Measurements from ENCODE around the gene MT1H.

The MT1H gene

DNA sequence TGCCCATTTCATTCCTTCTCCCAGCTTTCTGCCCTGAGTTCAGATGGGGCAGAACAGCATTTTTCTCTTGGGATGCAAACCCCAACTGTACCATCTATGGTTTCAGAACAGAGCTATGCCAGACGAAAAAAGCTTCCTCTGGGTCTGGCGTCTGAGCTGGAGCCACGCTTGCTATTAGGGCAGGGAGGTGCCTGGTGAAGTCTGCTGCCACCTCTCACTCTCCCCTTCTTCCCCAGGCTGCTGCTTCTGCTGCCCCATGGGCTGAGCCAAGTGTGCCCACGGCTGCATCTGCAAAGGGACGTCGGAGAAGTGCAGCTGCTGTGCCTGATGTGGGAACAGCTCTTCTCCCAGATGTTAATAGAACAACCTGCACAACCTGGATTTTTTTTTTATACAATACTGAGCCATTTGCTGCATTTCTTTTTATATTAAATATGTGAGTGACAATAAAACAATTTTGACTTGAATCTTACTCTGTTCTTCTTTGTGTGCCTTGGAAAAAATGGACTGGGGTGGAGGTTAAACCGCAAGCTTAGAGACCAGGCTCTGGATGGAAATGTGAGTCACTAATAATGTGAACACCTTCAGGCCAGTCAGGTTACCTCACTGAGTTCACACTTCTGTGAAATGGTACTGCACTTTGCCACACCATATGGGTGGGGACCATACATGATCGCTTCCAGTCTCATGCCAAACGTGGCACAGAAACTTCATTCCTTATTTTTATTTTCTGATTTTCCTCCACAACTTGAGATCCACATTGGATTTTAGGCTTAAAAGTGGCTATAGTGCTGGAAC is 32.8 kb upstream of the MT1H start:
- DNase-seq (ENCODE audit: low read depth) = no peak

DNA sequence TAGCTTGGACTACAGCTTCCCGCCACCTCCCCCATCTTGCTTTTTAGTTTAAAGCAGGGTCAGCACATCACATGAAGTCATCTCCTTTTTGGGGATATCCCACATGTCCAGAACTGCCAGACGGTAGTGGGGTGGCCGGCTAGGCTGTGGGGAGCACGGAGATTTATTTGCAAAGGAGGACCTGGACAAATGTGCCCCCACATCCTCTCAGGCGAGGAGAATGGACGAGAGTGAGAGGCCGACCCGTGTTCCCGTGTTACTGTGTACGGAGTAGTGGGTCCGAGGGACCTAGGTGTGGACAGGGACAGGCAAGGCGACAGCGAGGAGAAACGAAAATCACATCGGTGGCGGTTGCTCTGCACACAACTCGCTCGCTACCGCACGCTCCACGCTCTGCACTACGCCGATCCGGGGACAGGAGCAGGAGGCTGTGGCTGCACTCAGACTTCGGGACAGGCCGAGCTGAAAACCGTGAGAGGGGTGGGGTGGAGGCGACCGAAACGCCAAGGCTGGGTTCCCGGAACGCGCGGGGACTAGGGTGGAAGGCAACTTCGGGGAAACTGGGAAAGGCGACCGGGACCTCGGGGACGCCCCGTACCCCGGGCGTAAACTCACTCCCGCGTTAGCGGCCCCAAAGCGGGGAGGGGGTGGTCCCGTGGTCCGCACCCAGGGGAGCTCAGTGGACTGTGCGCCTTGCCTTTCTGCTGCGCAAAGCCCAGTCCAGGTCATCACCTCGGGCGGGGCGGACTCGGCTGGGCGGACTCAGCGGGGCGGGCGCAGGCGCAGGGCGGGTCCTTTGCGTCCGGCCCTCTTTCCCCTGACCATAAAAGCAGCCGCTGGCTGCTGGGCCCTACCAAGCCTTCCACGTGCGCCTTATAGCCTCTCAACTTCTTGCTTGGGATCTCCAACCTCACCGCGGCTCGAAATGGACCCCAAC is 31.5 kb upstream of the MT1H start, which contains the start of gene MT1A:
Gene MT1A, plus strand, starts transcription at position 853 of the 937 bp plus-strand sequence. Its CDS starts 73 bp downstream, at position 926.
- no peak for DNase-seq (ENCODE audit: low read depth)

DNA sequence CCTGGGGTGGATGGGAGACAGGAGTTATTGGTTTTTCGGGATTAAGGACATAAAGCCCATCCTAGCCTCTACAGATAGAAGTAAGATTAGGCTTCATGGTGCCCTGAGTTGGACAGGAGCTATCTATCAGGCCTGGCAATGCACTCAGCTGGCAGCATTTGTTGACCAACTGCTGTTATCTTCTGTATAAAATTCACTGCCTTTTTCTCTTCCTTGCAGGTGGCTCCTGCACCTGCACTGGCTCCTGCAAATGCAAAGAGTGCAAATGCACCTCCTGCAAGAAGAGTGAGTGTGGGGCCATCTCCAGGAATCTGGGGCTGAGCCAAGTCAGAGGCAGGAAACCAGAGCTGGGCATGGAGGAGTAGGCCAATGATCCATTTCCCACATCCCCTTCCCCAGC is 30.6 kb upstream of the MT1H start:
- DNase-seq (ENCODE audit: low read depth) = no peak

DNA sequence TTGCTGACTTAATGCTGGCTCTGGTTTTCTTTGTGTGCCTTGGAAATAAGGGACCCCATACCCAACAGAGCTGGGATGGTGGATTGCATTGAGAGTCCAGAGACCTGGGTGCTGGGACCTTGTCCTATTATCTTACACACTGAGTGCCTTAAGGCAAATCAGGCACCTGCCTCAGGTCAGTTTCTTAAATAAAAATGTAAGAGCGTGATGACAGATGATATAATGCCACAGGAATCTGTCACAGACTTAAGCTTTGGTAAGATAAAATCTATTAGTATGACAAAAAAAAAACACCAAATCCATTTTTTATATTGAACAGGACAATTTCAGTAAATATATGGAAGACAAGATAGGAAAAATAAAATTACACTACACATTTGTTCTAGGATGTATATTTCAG is 29.5 kb upstream of the MT1H start:
- no peak for DNase-seq (ENCODE audit: low read depth)

DNA sequence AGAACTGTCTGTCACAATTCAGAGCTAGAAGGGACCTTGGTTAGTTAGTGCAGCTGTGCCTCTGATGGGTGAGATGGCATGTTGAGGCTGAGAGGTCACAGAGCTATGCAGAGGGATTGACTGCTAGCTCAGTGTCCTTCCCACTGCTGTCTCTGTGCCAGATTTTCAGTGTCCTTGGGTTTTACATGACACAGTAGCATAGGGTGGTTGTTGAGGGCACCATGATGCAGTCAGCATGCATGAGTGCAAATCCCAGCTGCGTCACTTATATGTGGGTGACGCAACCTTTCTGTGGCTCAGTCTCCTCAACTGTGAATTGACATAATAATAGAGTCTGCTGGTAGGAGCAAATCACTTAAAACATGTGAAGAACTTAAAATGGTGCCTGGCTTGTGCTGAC is 28.4 kb upstream of the MT1H start:
- no peak for DNase-seq (ENCODE audit: low read depth)

DNA sequence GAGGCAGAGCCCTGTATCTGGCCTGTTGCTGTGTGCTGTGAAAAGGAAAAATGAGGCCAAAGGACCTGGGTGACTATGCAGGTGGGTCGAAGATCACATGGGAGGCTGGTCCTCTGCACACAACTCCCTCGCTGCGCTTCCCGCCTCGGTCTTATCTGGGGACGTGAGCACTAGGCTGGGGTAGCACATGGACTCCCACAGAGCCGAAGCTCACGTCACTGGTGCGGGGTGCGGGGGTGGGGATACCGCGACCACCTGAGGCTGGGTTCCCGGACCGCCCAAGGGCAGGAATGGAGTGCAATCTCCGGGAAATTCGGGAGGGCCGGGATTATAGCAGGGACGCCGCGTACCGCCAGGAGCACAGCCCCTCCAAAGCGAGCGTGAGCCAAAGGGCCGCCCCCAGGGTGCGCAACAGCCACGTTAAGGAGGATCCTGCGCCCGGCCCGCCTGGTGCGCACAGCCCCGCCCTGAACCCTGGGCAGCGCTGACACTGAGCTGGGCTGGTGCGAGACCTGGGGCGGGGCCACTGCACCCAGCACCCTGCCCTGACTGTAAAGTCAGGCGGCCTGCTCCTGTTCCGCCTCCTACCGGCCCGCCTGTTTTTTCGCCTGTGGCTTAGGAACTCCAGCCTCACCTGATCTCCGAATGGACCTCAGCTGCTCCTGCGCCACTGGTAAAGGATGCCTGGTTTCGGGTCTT is 26.4 kb upstream of the MT1H start:
- no peak for DNase-seq (ENCODE audit: low read depth)

DNA sequence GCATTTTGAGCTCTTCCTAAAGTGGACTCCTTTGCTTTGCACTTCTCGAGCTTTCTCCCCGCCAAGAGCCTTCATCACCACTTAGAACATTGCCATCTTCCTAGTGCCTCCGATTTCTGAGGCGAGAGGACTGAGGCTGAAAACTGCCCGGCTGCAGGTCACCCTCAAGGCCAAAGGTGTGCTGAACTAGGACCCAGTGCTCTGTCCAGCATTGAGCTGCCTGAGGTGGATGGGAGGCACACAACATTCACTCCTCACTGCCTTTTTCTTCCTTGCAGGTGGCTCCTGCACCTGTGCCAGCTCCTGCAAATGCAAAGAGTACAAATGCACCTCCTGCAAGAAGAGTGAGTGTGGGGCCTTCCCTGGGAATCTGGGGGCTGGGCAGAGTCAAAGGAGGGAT is 25.8 kb upstream of the MT1H start:
- no peak for DNase-seq (ENCODE audit: low read depth)

DNA sequence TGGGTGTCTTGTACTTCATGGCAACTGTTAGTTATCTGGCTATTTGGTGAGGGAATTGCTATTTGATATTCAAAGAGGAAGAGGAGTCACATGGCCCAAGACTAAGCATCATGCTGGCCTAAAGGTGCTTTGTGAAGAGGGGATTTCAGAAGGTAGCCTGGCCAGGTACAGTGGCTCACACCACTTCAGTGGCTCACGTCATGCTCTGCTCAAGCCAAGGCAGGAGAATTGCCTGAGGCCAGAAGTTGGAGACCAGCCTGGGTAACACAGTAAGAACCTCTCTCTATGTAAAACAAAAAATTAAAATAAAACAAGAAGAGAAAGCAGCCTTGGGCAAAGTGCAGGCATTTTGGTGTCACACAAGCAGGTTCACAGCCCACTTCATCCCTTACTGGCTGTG is 24.3 kb upstream of the MT1H start:
- DNase-seq (ENCODE audit: low read depth) = no peak

DNA sequence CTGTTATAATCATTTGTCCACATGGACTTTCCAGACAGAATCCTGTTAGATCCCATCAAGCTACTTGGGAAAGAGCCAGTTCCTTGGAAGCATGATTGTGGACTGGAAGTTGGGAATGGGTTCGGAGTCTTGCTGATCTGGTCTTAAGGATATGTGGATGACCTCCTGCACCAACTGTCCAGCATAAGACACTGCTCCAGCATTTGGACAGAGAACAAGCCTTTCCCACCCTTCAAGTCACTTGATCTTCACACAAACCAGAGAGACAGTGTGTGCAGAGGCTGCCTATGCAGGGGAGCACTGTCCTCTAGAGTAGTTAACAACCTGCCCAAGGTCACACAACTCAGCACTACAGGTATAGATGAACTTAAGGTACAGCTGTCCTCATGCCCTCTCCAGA is 23.8 kb upstream of the MT1H start:
- DNase-seq (ENCODE audit: low read depth) = no peak

DNA sequence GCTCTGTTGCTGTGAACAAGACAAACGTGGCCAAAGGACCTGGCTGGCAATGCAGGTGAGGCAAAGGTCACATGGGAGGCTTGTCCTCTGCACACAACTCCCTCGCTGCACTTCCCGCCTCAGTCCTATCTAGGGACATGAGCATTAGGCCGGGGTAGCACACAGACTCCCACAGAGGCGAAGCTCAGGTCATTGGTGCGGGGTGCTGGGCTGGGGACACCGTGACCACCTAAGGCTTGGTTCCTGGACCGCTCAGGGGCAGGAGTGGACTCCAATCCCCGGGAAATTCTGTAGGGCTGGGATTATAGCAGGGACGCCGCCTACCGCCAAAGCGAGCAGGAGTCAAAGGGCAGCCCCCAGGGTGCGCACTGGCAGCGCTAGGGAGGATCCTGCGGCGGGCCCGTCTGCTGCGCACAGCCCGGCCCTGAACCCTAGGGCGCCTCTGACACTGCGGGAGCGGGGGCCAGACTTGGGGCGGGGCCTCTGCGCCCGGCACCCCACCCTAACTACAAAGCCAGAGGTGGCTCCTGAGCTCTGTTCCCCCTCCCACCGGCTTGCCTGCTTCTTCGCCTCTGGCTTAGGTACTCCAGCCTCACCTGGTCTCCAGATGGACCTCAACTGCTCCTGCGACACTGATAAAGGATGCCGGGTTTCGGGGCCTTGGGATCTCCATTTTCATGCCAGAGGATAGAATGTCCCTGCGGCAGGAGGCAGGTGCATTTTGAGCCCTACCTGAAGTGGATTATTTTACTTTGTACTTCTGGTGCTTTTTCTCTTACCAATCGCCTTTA is 21.8 kb upstream of the MT1H start:
- no peak for DNase-seq (ENCODE audit: low read depth)

DNA sequence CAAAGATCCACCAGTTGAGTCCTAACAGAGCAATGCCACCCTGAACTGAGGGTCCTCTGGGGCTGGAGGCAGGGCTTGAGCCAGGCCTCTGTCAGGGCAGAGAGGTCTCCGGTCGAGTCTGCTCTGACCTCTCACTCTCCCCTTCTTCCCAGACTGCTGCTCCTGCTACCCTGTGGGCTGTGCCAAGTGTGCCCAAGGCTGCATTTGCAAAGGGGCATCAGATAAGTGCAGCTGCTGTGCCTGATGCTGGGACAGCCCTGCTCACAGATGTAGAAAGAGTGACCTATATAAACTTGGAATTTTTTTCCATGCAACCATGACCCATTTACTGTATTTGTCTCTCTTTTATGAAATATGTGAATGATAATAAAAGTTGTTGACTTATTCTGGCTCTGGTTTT is 20.3 kb upstream of the MT1H start:
- no peak for DNase-seq (ENCODE audit: low read depth)

DNA sequence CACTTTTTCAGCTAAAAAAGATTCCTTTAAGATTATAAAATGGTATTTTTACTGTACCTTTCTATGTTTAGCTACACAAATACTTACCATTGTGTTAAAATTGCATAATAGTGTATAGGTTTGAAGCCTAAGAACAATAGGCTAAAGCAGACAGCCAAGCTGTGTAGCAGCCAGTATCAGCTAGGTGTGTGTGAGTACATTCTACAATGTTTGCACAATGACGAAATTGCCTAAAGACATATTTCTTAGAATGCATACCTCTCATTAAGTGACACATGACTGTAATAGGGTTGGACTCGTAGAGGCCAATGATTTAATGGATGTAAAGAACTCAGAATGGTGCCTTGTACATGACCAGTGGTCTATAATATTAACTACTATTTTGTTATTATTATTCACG is 19.8 kb upstream of the MT1H start:
- DNase-seq (ENCODE audit: low read depth) = no peak

DNA sequence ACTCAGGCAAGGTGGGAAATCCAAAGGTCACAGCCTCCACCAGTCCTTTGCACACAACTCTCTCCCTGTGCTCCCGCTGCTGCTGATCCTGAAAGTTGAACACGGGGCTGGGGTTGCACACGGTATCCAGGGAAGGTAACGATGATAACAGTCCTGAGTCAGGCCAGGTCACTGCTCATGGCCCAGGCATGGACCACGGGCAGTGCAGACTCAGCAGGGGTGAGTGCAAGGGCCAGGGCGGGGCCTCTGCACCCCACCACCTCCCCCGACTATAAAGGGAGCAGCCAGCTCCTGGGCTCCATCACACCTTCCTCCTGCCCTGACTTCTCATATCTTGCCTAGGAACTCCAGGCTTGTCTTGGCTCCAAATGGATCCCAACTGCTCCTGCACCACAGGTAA is 18.0 kb upstream of the MT1H start, which contains the start of gene MT1B:
Gene MT1B, plus strand, starts transcription at position 301 of the 400 bp plus-strand sequence. Its CDS starts 68 bp downstream, at position 369.
- no peak for DNase-seq (ENCODE audit: low read depth)

DNA sequence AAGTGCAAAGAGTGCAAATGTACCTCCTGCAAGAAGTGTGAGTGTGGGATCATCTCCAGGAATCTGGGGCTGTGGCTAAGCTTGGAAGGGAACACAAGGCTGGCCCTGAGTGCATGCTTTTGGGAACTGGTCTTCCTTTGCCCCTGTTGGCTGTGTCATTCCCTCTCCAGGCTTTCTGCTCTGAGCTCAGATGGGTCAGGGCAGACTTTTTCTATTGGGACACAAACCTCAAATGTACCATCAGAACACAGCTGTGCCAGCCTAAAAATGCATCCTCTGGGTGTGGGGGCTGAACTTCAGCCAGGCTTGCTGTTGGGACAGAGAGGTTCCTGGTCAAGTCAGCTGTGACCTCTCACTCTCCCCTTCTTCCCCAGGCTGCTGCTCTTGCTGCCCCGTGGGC is 17.0 kb upstream of the MT1H start:
- DNase-seq (ENCODE audit: low read depth) = no peak

DNA sequence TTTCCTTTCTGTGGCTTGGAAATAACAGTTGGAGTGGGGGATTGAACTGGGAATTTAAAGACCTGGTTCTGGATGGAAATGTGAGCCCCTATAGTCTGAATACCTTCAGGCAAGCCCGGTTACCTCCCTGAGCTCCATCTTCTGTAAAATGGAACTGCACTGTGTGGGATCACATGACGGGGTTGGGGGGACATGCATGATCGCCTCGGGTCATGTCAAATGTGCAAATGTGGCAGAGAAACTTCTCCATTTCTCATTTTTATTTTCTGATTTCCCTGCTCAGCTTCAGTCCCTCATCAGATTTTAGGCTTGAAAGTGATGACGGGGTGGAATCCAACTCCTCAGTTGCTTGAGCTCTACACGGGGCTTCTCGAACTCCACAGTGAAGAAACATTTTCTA is 16.4 kb upstream of the MT1H start:
- no peak for DNase-seq (ENCODE audit: low read depth)

DNA sequence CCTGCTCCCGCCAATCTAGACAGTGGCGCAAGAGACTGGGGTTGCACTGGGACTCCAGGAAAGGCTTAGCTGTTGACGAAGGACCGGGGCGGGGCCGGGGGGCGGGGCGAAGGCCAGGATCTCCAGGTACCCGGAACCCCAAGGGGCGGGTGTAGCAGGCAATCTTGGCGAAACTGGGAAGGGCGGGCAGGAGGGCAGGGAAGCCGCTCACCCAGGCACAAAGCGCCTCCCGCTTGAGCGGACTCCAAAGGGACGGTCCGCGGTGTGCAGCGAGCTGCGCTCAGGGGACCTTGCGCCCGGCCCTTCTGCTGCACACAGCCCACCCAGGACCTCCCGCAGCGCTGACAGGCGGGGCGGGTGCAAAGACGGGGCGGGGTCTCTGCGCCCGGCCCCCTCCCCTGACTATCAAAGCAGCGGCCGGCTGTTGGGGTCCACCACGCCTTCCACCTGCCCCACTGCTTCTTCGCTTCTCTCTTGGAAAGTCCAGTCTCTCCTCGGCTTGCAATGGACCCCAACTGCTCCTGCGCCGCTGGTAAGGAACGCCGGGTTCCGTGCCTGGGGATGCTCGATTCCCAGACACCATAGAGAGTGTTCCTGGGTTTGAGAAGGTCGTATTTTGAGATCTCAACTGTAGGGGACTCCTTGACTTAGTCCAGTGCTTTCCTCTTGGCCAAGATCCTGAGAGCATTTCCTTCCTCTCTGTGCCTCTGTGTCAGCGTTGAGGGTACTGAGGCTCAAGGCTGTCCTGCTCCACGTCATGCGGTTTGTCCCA is 11.9 kb upstream of the MT1H start, which contains the start of gene MT1F:
Gene MT1F, plus strand, starts transcription at position 405 of the 772 bp plus-strand sequence. Its CDS starts 100 bp downstream, at position 505.
- no peak for DNase-seq (ENCODE audit: low read depth)

DNA sequence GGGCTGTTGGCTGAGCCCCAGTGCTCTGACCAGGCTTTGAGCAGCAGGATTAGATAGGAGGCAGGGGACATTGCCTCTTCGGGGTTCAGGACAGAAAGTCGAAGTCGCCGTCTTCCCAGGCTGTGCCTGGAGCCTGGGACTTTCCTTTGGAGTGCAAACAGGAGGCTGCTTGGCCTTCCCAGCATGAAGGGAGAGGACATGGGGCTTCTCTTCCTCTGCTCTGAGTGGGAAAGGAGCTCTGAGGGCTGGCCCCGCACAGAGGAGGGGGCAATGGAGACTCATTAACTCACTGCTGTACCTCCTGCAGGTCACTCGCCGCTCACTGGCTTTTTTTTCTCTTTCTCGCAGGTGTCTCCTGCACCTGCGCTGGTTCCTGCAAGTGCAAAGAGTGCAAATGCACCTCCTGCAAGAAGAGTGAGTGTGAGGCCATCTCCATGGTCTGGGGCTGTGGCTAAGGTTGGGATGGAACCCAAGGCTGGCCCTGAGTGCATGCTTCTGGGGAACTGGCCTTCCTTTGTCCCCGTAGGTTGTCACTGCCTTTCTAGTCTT is 11.2 kb upstream of the MT1H start:
- no peak for DNase-seq (ENCODE audit: low read depth)

DNA sequence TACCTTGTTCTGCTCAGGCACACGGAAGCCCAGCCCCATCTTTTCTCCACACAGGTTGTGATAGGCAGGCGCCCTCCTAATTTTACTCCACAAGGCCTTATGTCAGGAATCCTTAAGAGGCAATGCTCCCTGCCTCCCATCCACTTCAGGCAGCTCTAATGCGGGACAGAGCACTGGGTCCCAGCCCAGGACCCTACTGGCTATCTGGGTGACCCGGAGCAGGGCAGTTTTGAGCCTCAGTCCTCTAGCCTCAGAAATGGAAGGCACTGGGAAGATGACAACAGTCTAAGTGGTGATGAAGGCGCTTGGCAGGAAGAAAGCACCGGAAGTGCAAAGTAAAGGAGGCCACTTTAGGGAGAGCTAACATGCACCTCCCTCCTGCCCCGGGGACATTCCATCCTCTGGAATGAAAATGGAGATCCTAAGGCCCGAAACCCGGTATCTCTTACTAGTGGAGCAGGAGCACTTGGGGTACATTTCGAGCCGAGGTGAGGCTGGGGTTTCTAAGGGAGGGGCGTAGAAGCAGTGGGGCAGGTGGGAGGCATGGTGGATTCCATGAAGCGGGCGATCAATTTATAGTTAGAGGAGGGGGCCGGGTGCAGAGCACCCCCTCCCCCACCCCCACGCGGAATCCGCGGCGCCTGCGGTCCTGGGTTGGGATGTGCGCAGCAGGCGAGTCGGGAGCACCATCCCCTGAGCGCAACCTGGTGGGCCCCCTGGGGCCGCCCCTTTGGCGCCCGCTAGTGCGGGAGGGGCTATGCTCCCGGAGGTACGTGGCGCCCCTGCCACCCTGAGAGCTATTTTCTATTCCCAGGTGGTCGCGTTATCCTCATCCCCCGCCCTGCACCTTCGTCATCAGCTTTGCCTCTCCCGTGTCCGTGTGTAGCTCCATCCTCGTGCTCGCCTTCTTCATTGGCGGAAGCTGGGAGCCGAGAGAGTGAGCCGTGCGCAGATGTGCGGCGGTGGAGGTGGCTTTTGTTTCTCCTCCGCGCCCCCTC is 7.0 kb upstream of the MT1H start:
- no peak for DNase-seq (ENCODE audit: low read depth)

DNA sequence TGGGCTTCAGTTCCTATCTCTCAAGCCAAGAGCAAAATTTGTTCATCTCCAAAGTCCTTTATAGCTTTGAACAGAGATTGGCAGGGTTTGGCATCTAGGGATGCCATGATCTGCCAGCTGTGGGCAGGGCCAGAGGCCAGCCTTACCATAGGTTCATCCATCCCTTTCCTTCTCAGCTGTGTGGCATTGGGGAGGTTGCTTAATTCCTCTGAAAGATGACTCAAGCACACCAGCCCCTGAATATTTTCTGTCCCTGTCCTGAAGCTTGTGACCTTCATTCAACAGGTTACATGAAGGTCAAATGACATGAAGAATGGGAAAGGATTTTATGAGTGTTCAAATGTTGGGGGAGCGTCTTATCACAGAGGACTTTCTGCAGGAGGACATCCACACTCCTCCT is 5.1 kb upstream of the MT1H start:
- no peak for DNase-seq (ENCODE audit: low read depth)
